Endothelial cell (in vitro differentiated cells): Measurements from ENCODE around the gene HNRNPA3. TPM values are rescaled to one million over a fixed set of nuclear protein-coding genes. Genes with fewer than 3 reads are reported as not detected.

ENCODE experiments used
- DNase-seq: peaks from one replicate; pipeline ENCODE4 v3.0.0; 2021; ENCODE audit warnings: low spot score
- H3K27ac Mint-ChIP-seq: one replicate; pipeline ENCODE4 v1.8.0; 2021; ENCODE audit warnings: mixed read lengths, inconsistent platforms; ENCODE audit not compliant: unreplicated experiment
- H3K27me3 Mint-ChIP-seq: one replicate; pipeline ENCODE4 v1.8.0; 2021; ENCODE audit warnings: mild to moderate bottlenecking, moderate library complexity, mixed read lengths, inconsistent platforms; ENCODE audit not compliant: unreplicated experiment
- H3K36me3 Mint-ChIP-seq: one replicate; pipeline ENCODE4 v1.8.0; 2021; ENCODE audit warnings: mild to moderate bottlenecking, low read depth, mixed read lengths, inconsistent platforms; ENCODE audit not compliant: unreplicated experiment
- H3K4me1 Mint-ChIP-seq: one replicate; pipeline ENCODE4 v1.8.0; 2021; ENCODE audit warnings: mild to moderate bottlenecking, mixed read lengths, inconsistent platforms; ENCODE audit not compliant: unreplicated experiment
- H3K4me3 Mint-ChIP-seq: one replicate; pipeline ENCODE4 v1.8.0; 2021; ENCODE audit warnings: mild to moderate bottlenecking, mixed read lengths, inconsistent platforms; ENCODE audit not compliant: unreplicated experiment
- H3K9me3 Mint-ChIP-seq: one replicate; pipeline ENCODE4 v1.8.0; 2021; ENCODE audit warnings: mixed read lengths, inconsistent platforms; ENCODE audit not compliant: unreplicated experiment
- total RNA-seq: library from RNA; stranded (reverse); fragmentation: NEBNext Ultra II Directional; extraction: Animal tissue kit (Norgen Biotek cat#: 25700); gene quantifications from one replicate; pipeline ENCODE4 v1.2.1, GENCODE V29; 2021; ENCODE audit not compliant: unreplicated experiment
- TF ChIP-seq, protein P1 (sequence below): fragments of 200-600 bp; sonication (generic); IDR thresholded peaks from one replicate; pipeline ENCODE4 v1.5.0; 2021; ENCODE audit warnings: antibody characterized with exemption; ENCODE audit not compliant: unreplicated experiment

HNRNPA3 gene
- total RNA-seq, 1 donor from 2014 or later, result 264 TPM

DNA sequence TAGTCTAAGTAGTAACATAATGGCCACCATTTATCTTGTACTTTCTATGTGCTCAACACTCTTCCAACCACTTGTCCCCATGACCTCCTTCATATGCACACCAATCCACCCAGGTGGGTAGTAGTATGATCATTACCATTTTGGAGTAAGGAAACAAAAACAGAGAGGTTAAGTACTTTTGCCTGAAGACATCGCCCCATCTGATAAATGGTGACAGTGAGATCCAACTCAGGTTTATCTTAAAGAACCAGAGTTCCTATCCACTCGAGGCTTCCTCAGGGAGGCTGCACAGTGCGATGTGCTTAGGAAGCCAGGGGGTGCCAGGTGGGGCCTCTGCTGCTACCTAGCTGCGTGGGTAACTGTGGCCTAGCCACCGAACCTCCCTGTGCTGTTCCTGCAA is 37.9 kb downstream of the HNRNPA3 start:
- peaks cover 1% of the 10 kb centered on the region for H3K27me3 Mint-ChIP-seq
- no peak for DNase-seq
- H3K4me3 Mint-ChIP-seq, result no peak overlapping the region
- H3K9me3 Mint-ChIP-seq, result no peaks in the 10 kb centered on the region
- no peak overlapping the region for H3K27ac Mint-ChIP-seq
- TF ChIP-seq, protein P1, sequence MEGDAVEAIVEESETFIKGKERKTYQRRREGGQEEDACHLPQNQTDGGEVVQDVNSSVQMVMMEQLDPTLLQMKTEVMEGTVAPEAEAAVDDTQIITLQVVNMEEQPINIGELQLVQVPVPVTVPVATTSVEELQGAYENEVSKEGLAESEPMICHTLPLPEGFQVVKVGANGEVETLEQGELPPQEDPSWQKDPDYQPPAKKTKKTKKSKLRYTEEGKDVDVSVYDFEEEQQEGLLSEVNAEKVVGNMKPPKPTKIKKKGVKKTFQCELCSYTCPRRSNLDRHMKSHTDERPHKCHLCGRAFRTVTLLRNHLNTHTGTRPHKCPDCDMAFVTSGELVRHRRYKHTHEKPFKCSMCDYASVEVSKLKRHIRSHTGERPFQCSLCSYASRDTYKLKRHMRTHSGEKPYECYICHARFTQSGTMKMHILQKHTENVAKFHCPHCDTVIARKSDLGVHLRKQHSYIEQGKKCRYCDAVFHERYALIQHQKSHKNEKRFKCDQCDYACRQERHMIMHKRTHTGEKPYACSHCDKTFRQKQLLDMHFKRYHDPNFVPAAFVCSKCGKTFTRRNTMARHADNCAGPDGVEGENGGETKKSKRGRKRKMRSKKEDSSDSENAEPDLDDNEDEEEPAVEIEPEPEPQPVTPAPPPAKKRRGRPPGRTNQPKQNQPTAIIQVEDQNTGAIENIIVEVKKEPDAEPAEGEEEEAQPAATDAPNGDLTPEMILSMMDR, result no peak
- H3K4me1 Mint-ChIP-seq, result peaks cover 44% of the 10 kb centered on the region
- peaks cover 5% of the 10 kb centered on the region for H3K36me3 Mint-ChIP-seq

- Mint-ChIP-seq H3K4me1 (peaks cover 44% of the 10 kb centered on the region), H3K36me3 (peaks cover 5% of the 10 kb centered on the region), H3K9me3 (no peaks in the 10 kb centered on the region), H3K27ac (peak overlapping the region; percentile 36), H3K4me3 (peak overlapping the region; percentile 79), H3K27me3 (peaks cover 1% of the 10 kb centered on the region)
- DNase-seq, result no peak
- TF ChIP-seq, protein P1, result no peak
These were observed 38.6 kb downstream of the HNRNPA3 start for GRCh38 chr2:177251165-177251542.

DNA sequence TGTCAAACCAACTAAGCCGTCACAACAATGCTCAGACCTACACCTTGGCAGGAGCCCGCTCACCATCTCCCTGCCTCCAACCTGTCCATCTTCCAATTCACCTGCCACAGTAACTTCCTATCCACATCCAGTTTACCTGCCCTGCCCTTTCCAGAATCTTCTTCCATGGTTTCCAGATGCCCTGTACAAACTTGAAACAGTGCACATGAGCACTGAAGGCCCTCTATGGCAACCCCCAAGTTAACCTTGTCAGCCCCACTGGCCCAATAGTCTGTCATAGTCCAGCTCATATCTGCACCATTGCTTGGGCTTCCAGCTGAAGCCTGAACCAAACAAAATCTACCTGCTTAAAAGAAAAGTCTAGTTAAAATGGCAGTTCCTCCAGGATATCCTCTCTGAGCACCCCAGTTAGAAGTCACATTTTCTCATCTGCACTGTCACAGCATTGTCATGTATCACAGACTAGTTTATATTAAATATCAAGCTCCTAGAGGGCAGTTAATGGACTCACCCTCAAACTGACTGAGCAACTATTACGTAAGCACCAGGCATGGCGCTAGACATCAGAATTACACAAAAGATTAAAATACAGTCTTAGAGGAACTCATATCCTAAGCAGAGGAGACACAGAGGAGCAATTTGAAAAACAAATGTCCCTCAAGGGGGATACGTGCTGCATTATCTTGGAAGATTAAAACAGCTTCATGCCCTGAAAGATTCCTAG is 40.4 kb downstream of the HNRNPA3 start:
- Mint-ChIP-seq H3K36me3 (peaks cover 5% of the 10 kb centered on the region), H3K27ac (peak overlapping the region; percentile 80), H3K4me3 (no peak overlapping the region), H3K27me3 (no peaks in the 10 kb centered on the region), H3K4me1 (peaks cover 51% of the 10 kb centered on the region), H3K9me3 (no peaks in the 10 kb centered on the region)
- TF ChIP-seq, protein P1, result no peak
- no peak for DNase-seq

GRCh38 chr2:177253704-177254103 is 41.1 kb downstream of the HNRNPA3 start:
- H3K27ac Mint-ChIP-seq, result no peak overlapping the region
- H3K27me3 Mint-ChIP-seq, result no peaks in the 10 kb centered on the region
- H3K36me3 Mint-ChIP-seq, result peaks cover 10% of the 10 kb centered on the region
- TF ChIP-seq, protein P1, result no peak
- peaks cover 55% of the 10 kb centered on the region for H3K4me1 Mint-ChIP-seq
- no peak overlapping the region for H3K4me3 Mint-ChIP-seq
- no peak for DNase-seq
- no peaks in the 10 kb centered on the region for H3K9me3 Mint-ChIP-seq

- Mint-ChIP-seq H3K36me3 (peaks cover 10% of the 10 kb centered on the region), H3K27ac (peak overlapping the region; percentile 53), H3K4me1 (peaks cover 55% of the 10 kb centered on the region), H3K9me3 (no peaks in the 10 kb centered on the region), H3K27me3 (no peaks in the 10 kb centered on the region), H3K4me3 (no peak overlapping the region)
- DNase-seq, result peak; percentile 70
- TF ChIP-seq, protein P1, result peak; percentile 81
These were observed 42.0 kb downstream of the HNRNPA3 start for GRCh38 chr2:177254433-177255226.
